Immature natural killer cell (primary cell): ENCODE results near the gene TMIE. TPM values are rescaled to one million over a fixed set of nuclear protein-coding genes. Genes with fewer than 3 reads are reported as not detected.
A peak's percentile ranks its signal among the peaks of the same experiment; 100 is the strongest.

Experiments
- DNase-seq, 3 donors: peaks; one replicate each; pipeline ENCODE4 v3.0.0; 2022; ENCODE audit warnings: mixed read lengths in 1 of 3
- H3K27ac Mint-ChIP-seq, 6 donors: one replicate each; pipeline ENCODE4 v1.8.0; 2020; ENCODE audit warnings: mixed read lengths in 6 of 6, mild to moderate bottlenecking in 5 of 6, inconsistent platforms in 4 of 6, moderate library complexity in 3 of 6
- H3K27me3 Mint-ChIP-seq, 3 donors: one replicate each; pipeline ENCODE4 v1.8.0; 2020 to 2021; ENCODE audit warnings: low read depth in 3 of 3, mild to moderate bottlenecking in 3 of 3, mixed read lengths in 3 of 3, moderate library complexity in 3 of 3, inconsistent platforms in 1 of 3
- H3K36me3 Mint-ChIP-seq, 3 donors: one replicate each; pipeline ENCODE4 v1.8.0; 2020; ENCODE audit warnings: mixed read lengths in 3 of 3, inconsistent platforms in 2 of 3, mild to moderate bottlenecking in 2 of 3
- H3K4me1 Mint-ChIP-seq, 2 donors: one replicate each; pipeline ENCODE4 v1.8.0; 2020; ENCODE audit warnings: inconsistent platforms in 2 of 2, mild to moderate bottlenecking in 2 of 2, mixed read lengths in 2 of 2, moderate library complexity in 1 of 2
- H3K4me3 Mint-ChIP-seq, 5 donors: one replicate each; pipeline ENCODE4 v1.8.0; 2020; ENCODE audit warnings: mild to moderate bottlenecking in 5 of 5, mixed read lengths in 5 of 5, inconsistent platforms in 3 of 5, moderate library complexity in 3 of 5
- H3K9me3 Mint-ChIP-seq, 6 donors: one replicate each; pipeline ENCODE4 v1.8.0; 2020; ENCODE audit warnings: mild to moderate bottlenecking in 6 of 6, mixed read lengths in 6 of 6, inconsistent platforms in 4 of 6, moderate library complexity in 3 of 6
- polyA plus RNA-seq, 3 donors: library from polyadenylated mRNA; unstranded; fragments of 300-500 nt; fragmentation: Illumina TruSeq; gene quantifications; one replicate each; pipeline ENCODE4 v1.2.3, GENCODE V29; 2021

TMIE gene, protein sequence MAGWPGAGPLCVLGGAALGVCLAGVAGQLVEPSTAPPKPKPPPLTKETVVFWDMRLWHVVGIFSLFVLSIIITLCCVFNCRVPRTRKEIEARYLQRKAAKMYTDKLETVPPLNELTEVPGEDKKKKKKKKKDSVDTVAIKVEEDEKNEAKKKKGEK
- not detected for polyA plus RNA-seq

GRCh38 chr3:46701181-46701939 is at the start of gene TMIE:
Gene TMIE, plus strand, starts transcription at chr3:46701392. Its CDS starts 96 bp downstream, at chr3:46701488.
- peaks cover 2 to 5% (median 5%) of the 10 kb centered on the region in 3 donors for H3K27me3 Mint-ChIP-seq
- no peaks in the 10 kb centered on the region for H3K36me3 Mint-ChIP-seq
- H3K27ac Mint-ChIP-seq = no peak within 1 kb of the TSS
- H3K4me1 Mint-ChIP-seq = peaks cover 0 to 4% of the 10 kb centered on the region in 2 donors
- no peak for DNase-seq
- no peaks in the 10 kb centered on the region for H3K9me3 Mint-ChIP-seq
- peak within 1 kb of the TSS in 1 of 5 donors; percentile 33 for H3K4me3 Mint-ChIP-seq

GRCh38 chr3:46655271-46655670 is 45.9 kb upstream of the TMIE start:
- H3K4me1 Mint-ChIP-seq = no peaks in the 10 kb centered on the region
- no peak for DNase-seq
- no peak overlapping the region for H3K27ac Mint-ChIP-seq
- H3K36me3 Mint-ChIP-seq = no peaks in the 10 kb centered on the region
- H3K9me3 Mint-ChIP-seq = peaks cover 0 to 2% (median 0%) of the 10 kb centered on the region in 6 donors
- H3K4me3 Mint-ChIP-seq = no peak overlapping the region
- peaks cover 4 to 13% (median 6%) of the 10 kb centered on the region in 3 donors for H3K27me3 Mint-ChIP-seq

- H3K27me3 Mint-ChIP-seq = peaks cover 4 to 10% (median 6%) of the 10 kb centered on the region in 3 donors
- H3K36me3 Mint-ChIP-seq = no peaks in the 10 kb centered on the region
- H3K4me3 Mint-ChIP-seq = no peak overlapping the region
- H3K9me3 Mint-ChIP-seq = peaks cover 0 to 2% (median 0%) of the 10 kb centered on the region in 6 donors
- no peaks in the 10 kb centered on the region for H3K4me1 Mint-ChIP-seq
- DNase-seq = no peak
- no peak overlapping the region for H3K27ac Mint-ChIP-seq
Observed at GRCh38 chr3:46656778-46657556, 44.2 kb upstream of the TMIE start.

GRCh38 chr3:46659285-46659684 is 41.9 kb upstream of the TMIE start:
- Mint-ChIP-seq H3K27ac (no peak overlapping the region), H3K9me3 (peaks cover 0 to 2% (median 0%) of the 10 kb centered on the region in 6 donors), H3K4me3 (no peak overlapping the region), H3K27me3 (peaks cover 5 to 10% (median 6%) of the 10 kb centered on the region in 3 donors), H3K4me1 (no peaks in the 10 kb centered on the region), H3K36me3 (no peaks in the 10 kb centered on the region)
- DNase-seq = no peak

GRCh38 chr3:46660003-46660402 is 41.2 kb upstream of the TMIE start:
- Mint-ChIP-seq H3K27me3 (peaks cover 5 to 10% (median 6%) of the 10 kb centered on the region in 3 donors), H3K9me3 (no peaks in the 10 kb centered on the region), H3K4me1 (no peaks in the 10 kb centered on the region), H3K36me3 (no peaks in the 10 kb centered on the region), H3K4me3 (no peak overlapping the region), H3K27ac (no peak overlapping the region)
- DNase-seq = no peak

GRCh38 chr3:46660543-46661523 is 40.4 kb upstream of the TMIE start:
- H3K36me3 Mint-ChIP-seq = no peaks in the 10 kb centered on the region
- no peak overlapping the region for H3K4me3 Mint-ChIP-seq
- H3K4me1 Mint-ChIP-seq = no peaks in the 10 kb centered on the region

DNA sequence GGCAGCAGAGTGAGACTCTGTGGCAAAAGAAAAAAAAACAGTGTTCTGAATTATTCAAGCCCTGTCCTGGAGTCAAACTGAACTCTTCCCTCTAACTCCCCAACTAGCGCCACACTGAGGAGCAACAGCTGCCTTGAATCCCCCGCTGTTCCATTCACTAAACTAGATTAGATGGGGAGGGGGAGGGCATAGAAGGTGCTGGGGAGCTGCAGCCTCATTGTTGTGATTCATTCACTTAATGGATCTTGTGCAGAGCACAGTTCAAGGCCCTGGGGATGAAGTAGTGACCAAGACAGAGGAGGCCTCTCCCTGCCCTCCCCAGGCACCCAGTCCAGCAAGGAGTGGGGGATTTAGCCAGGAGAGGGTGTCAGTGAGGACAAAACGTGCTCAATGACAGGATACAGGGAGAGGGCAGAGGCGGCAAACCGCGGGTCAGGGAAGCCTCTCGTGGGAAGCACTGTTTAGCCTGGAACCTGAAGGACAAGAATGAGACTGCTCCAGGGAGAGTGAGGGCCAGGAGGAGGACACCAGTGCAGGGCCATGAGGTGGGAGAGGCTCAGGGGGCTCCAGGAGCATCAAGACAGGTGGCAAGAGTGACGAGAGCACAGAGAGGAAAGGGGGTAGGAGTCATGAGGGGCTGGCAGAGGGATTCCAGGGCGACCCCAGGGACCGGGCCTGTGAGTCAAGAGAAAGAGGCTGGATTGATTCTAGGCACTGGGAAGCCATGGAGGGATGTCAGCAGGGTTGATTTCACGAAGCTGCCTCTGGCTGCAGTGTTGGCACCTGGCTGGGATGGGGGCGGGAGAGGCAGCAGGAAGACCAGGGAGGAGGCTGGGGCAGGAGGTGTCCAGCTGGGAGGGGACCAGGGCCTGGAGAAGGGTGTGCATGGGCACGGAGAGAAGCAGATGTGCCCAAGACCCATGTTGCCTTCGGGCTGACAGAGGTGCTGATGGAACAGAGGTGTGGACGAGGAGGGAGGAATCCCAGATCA is 39.1 kb upstream of the TMIE start:
- Mint-ChIP-seq H3K4me1 (no peaks in the 10 kb centered on the region), H3K4me3 (no peak overlapping the region), H3K36me3 (no peaks in the 10 kb centered on the region), H3K27me3 (peaks cover 0 to 10% (median 9%) of the 10 kb centered on the region in 3 donors), H3K27ac (no peak overlapping the region), H3K9me3 (no peaks in the 10 kb centered on the region)
- DNase-seq = no peak

More at GRCh38 chr3:46660543-46661523, 40.4 kb upstream of the TMIE start:
- no peaks in the 10 kb centered on the region for H3K9me3 Mint-ChIP-seq
- H3K27me3 Mint-ChIP-seq = peaks cover 2 to 10% (median 6%) of the 10 kb centered on the region in 3 donors
- no peak overlapping the region for H3K27ac Mint-ChIP-seq
- no peak for DNase-seq

DNA sequence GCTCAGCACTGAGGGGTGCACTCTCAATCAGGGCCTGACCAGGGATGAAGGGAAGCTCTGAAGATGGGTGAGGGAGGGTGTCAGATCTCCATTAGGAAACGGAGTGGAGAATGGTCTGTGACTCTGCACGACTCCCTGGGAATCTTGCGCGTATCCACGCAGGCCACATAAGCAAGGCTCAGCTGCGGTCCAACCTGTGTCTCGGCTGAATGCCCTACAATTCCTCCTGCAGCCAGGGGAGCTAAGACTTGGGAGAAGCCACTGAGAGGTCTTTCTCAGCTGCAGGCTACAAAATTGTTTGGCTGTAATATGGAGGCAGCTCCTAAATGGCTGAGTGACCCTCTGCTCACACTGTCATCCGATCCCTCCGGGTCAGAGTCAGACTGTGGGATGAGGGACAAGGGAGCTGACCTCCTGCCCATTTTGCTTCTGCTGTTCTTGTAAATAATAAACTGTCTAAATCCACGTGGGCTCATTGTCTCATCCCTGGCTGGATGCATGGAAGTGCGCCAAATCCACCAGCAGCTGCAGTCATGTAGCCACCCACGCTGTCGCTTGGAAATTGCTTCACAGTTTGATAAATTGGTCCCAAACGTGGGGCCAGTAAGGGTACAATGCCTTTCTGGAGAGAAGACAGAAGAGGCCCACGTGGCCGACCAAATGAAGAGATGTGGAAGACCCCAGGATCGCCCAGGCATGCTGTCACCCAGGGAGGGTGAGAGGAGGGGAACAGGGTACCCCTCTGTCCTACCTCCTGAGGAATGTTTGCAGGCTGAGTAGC is 38.2 kb upstream of the TMIE start:
- Mint-ChIP-seq H3K27ac (no peak overlapping the region), H3K4me1 (no peaks in the 10 kb centered on the region), H3K9me3 (no peaks in the 10 kb centered on the region), H3K27me3 (peaks cover 0 to 10% (median 9%) of the 10 kb centered on the region in 3 donors), H3K36me3 (no peaks in the 10 kb centered on the region), H3K4me3 (no peak overlapping the region)
- no peak for DNase-seq

DNA sequence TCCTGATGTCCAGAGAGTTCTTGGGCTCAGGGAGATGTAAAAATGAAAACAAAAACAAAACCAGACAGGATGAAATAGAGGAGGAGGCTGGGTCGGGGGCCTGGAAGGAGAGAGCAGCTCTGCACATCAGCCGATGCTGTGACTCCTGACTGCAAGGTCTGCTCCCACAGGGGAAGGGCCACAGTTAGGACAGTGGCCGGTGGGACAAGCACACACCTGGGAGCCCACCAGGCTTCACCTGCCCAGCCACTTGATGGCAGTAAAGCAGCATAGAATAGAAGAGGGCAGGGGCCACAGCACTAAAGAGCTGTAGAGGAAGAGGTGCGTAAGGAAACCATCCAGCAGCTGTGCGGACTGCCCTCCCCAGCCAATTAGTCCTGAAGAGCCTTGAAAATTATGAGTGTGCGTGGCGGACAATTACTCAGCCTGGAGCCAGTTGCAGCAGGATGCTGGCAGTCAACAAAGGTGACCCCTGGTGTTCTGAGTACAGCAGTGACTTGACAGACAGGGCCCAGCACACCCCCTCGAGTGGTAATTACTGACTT is 37.5 kb upstream of the TMIE start:
- H3K4me1 Mint-ChIP-seq = no peaks in the 10 kb centered on the region
- H3K27ac Mint-ChIP-seq = no peak overlapping the region
- H3K27me3 Mint-ChIP-seq = peaks cover 0 to 10% (median 7%) of the 10 kb centered on the region in 3 donors
- DNase-seq = no peak
- no peaks in the 10 kb centered on the region for H3K9me3 Mint-ChIP-seq
- H3K4me3 Mint-ChIP-seq = no peak overlapping the region
- no peaks in the 10 kb centered on the region for H3K36me3 Mint-ChIP-seq

DNA sequence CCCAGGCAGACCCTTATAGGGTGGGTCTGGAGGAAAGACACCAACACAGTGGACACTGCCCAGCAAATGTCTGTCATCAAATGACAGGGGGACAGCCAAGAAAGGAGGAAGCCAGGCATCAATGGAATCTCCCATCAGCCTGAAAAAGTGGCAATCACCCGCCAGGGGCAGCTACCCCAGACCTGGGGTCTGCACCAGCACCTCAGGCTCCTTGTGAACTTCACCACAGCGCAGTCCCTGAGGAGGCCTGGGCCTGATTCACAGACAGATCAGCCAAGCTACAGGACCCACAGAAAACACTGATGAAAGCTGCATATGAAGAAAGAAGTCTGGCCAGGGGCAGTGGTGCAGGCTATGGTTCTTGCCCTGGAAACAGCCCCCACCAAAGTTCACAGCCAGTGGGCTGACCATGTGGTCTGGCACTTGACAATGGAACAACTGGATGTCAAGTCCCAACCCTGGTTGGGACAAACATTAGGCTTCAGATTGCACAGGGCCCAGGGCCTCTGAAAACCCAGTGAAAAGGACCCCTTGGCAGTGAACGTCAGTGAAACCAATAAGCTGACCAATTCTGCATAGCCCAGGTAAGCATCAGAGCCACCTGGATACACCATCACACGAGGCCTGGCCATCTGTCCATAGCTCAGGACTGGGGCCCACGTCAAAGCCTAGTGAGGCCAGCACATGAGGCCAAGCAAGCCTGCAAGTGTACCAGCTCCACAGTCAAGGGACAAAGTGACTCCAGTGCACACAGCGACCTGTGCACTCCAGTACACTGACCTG is 36.8 kb upstream of the TMIE start:
- H3K4me1 Mint-ChIP-seq = no peaks in the 10 kb centered on the region
- DNase-seq = no peak
- no peak overlapping the region for H3K4me3 Mint-ChIP-seq
- H3K9me3 Mint-ChIP-seq = no peaks in the 10 kb centered on the region
- H3K27ac Mint-ChIP-seq = no peak overlapping the region
- no peaks in the 10 kb centered on the region for H3K36me3 Mint-ChIP-seq
- H3K27me3 Mint-ChIP-seq = peaks cover 0 to 10% (median 7%) of the 10 kb centered on the region in 3 donors
